Activated T-helper 17 cell treated with anti-CD3 and anti-CD28 coated beads, Interleukin-2, amount 50 U/mL, for 72 hours (primary cell): ENCODE results near the gene PRKCB. TPM values are rescaled to one million over a fixed set of nuclear protein-coding genes. Genes with fewer than 3 reads are reported as not detected.
"Not testable (repeated sequence)": the region's sequence is repeated elsewhere in the genome, so short reads cannot be mapped to it uniquely, and the experiment has no call there.

Source experiments
- ATAC-seq: fragments of 150-1000 bp; cut with Tn5 transposase; replicated peaks from 2 replicates; pipeline ENCODE4 v1.10.0; 2021; ENCODE audit warnings: mild to moderate bottlenecking, moderate library complexity
- H3K27ac Mint-ChIP-seq: one replicate; pipeline ENCODE4 v1.8.0; 2022; ENCODE audit warnings: mixed read lengths
- H3K27me3 Mint-ChIP-seq: one replicate; pipeline ENCODE4 v1.8.0; 2022; ENCODE audit warnings: mixed read lengths
- H3K36me3 Mint-ChIP-seq: one replicate; pipeline ENCODE4 v1.8.0; 2022; ENCODE audit warnings: low read depth, mild to moderate bottlenecking, mixed read lengths
- H3K4me1 Mint-ChIP-seq: one replicate; pipeline ENCODE4 v1.8.0; 2022; ENCODE audit warnings: mixed read lengths
- H3K4me3 Mint-ChIP-seq: one replicate; pipeline ENCODE4 v1.8.0; 2022; ENCODE audit warnings: mild to moderate bottlenecking, mixed read lengths
- H3K9me3 Mint-ChIP-seq: one replicate; pipeline ENCODE4 v1.8.0; 2022; ENCODE audit warnings: mixed read lengths
- total RNA-seq, 2 donors: library from RNA; stranded (reverse); gene quantifications; one replicate each; pipeline ENCODE4 v1.2.3, GENCODE V29; 2022

Gene PRKCB
- total RNA-seq, 2 donors from 2014 or later, result 76.0 to 87.7 TPM

DNA sequence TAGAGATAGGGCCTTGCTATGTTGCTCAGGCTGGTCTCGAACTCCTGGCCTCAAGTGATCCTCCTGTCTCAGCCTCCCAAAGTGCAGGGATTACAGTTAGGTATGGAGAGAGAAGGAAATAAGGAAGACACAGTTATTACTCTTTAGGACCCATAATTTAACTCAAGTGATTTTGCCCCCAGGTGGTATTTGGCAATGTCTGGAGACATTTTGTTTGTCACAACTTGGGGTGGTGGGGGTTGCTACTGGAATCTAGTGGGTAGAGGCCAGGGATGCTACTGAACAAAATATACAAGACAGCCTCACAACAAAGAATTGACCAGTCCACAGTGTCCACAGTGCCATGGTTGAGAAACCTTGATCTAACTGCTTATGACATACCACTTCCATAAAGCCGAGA is 64.1 kb downstream of the PRKCB start:
- H3K4me3 Mint-ChIP-seq, result no peak overlapping the region
- no peak overlapping the region for H3K27ac Mint-ChIP-seq
- no peaks in the 10 kb centered on the region for H3K27me3 Mint-ChIP-seq
- no peaks in the 10 kb centered on the region for H3K9me3 Mint-ChIP-seq
- H3K4me1 Mint-ChIP-seq, result peaks cover 39% of the 10 kb centered on the region
- H3K36me3 Mint-ChIP-seq, result peaks cover 8% of the 10 kb centered on the region
- no peak for ATAC-seq

DNA sequence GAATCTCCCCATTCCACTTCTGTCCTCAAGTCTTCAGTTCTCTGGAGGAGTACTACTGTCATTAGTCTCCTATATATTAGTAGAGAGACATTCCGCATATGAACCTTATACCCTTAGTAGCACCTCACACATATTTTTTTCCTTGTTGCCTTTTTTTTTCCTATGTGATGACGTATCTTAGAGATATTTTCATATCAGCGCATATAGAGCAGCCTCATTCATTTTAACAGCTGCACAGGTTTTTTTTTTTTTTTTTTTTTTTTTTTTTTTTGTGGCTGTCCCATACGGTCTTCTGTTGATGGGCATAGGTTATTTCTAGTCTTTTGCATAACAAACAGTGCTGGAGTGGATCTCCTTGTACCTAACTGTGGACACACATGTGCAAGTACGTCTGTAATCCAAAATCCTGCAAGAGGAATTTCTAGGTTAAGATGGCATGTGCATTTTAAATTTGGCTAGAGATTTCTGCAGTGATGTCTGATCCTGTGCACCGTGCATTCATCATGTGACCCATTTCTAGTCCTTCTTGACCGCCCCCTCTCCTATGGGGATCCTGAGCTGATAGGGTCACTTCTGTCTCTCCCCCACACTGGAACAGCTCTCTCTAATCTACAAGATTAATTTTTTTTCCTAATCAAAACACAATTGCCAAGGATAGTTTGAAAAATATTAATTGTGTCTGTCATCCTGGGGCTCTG is 64.8 kb downstream of the PRKCB start:
- peaks cover 40% of the 10 kb centered on the region for H3K4me1 Mint-ChIP-seq
- H3K36me3 Mint-ChIP-seq, result peaks cover 8% of the 10 kb centered on the region
- no peak for ATAC-seq
- no peaks in the 10 kb centered on the region for H3K9me3 Mint-ChIP-seq
- H3K4me3 Mint-ChIP-seq, result no peak overlapping the region
- no peaks in the 10 kb centered on the region for H3K27me3 Mint-ChIP-seq
- H3K27ac Mint-ChIP-seq, result peak overlapping the region; percentile 80

GRCh38 chr16:23901178-23902033 is 65.6 kb downstream of the PRKCB start:
- no peak overlapping the region for H3K4me3 Mint-ChIP-seq
- no peaks in the 10 kb centered on the region for H3K9me3 Mint-ChIP-seq
- H3K36me3 Mint-ChIP-seq, result peaks cover 8% of the 10 kb centered on the region
- H3K27me3 Mint-ChIP-seq, result no peaks in the 10 kb centered on the region
- H3K4me1 Mint-ChIP-seq, result peaks cover 42% of the 10 kb centered on the region
- no peak for ATAC-seq
- H3K27ac Mint-ChIP-seq, result peak overlapping the region; percentile 80

DNA sequence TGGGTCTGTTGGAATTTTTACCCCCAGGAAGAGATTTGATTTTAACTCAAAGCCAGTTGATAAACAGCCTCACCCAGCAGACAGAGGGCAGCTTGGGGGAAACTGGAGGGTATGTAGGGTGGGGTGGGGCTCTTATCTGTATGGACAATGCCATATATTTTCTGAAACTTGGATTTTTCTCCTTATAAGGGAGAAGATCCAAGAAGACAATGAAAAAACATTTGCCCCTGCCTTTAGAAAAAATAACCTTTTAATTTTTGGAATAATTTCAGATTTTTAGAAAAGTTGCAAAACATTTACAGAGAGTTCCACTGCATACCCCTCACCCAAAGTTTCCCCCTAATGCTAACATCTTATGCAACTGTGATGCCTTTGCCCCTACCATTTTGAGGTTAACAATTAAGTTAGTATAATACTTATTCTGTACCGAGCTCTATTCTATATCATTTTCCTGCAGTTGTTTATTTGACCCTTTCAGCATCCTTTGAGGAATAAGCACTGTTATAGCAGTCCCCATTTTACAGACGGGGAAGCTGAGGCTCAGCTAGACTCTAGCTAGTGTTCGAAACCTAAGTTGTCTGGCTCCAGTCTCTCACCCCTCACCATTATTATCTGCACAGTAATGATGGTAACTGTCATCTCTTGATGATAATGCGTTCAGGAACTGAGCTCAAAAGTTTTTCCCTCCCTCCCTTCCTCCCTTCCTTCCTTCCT is 66.4 kb downstream of the PRKCB start:
- ATAC-seq, result no peak
- H3K27ac Mint-ChIP-seq, result peak overlapping the region; percentile 80
- no peak overlapping the region for H3K4me3 Mint-ChIP-seq
- H3K9me3 Mint-ChIP-seq, result no peaks in the 10 kb centered on the region
- peaks cover 34% of the 10 kb centered on the region for H3K4me1 Mint-ChIP-seq
- H3K27me3 Mint-ChIP-seq, result no peaks in the 10 kb centered on the region
- H3K36me3 Mint-ChIP-seq, result peaks cover 8% of the 10 kb centered on the region

GRCh38 chr16:23902748-23903414 is 67.1 kb downstream of the PRKCB start:
- peak; percentile 83 for ATAC-seq
- Mint-ChIP-seq H3K27me3 (no peaks in the 10 kb centered on the region), H3K27ac (peak overlapping the region; percentile 80), H3K4me3 (no peak overlapping the region), H3K36me3 (peaks cover 8% of the 10 kb centered on the region), H3K4me1 (peaks cover 37% of the 10 kb centered on the region), H3K9me3 (no peaks in the 10 kb centered on the region)

GRCh38 chr16:23905027-23905426 is 69.2 kb downstream of the PRKCB start:
- no peak for ATAC-seq
- Mint-ChIP-seq H3K9me3 (no peaks in the 10 kb centered on the region), H3K4me3 (no peak overlapping the region), H3K4me1 (peaks cover 45% of the 10 kb centered on the region), H3K27me3 (no peaks in the 10 kb centered on the region), H3K27ac (no peak overlapping the region), H3K36me3 (peaks cover 8% of the 10 kb centered on the region)

DNA sequence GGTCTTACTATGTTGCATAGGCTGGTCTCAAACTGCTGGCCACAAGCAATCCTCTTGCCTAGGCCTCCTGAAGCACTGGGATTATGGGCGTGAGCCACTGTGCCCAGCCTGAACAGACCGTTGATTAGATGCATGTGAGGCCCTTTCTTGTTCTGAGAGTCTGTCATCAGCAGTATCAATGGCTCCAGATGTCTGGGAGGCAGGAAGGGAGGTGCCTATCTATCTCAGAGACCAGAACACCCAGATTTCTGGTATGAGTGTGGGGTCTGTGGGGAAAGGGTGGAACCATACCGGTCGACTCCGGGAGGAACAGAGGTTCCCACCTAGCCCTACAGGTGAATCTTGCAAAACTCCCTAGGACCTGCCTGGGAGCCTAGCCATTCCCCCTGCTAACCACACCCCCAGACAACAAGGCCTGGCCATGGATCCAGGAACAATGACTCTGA is 71.7 kb downstream of the PRKCB start:
- Mint-ChIP-seq H3K27ac (peak overlapping the region; percentile 42), H3K9me3 (no peaks in the 10 kb centered on the region), H3K4me3 (no peak overlapping the region), H3K4me1 (peaks cover 43% of the 10 kb centered on the region), H3K27me3 (no peaks in the 10 kb centered on the region), H3K36me3 (no peaks in the 10 kb centered on the region)
- ATAC-seq, result no peak

DNA sequence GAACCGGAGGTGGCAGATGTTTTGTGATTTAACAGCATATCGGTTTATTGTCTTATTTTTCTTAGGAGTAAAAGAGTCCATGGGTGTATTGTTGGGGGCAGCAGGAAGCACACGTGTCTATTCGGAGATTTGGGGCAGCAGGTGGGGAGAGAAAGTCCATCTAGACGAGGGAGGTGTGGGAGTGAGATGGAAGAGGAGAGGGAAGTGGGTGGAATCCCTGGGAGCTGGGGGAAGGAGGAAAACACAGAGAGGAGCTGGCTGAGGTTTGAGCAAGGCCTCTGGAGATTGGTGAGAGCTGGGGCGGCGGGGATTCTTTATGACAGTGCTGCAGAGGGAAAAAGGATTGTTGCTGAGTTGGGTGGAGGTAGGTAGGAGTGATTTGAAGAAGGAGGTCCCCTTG is 72.1 kb downstream of the PRKCB start:
- Mint-ChIP-seq H3K27ac (peak overlapping the region; percentile 42), H3K4me1 (peaks cover 39% of the 10 kb centered on the region), H3K36me3 (no peaks in the 10 kb centered on the region), H3K27me3 (no peaks in the 10 kb centered on the region), H3K4me3 (no peak overlapping the region), H3K9me3 (no peaks in the 10 kb centered on the region)
- no peak for ATAC-seq

DNA sequence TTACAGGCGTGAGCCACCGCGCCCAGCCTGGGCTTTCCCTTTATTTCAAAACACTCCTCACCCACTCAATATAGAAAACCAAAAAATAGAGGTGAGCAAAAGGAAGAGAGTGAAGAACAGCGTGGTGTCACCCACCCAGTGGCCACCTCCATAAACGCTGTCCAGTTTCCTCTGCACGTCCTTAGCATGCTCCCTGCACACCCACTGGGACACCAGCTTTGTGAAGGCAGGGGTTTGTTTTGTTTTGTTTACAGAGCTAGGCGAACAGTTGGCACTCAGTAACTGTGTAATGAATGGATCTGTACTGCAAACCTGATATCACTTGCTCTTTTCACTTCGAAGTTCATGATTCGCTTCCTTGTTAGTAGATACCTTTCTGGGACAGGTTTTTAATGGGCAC is 73.0 kb downstream of the PRKCB start:
- Mint-ChIP-seq H3K36me3 (no peaks in the 10 kb centered on the region), H3K27me3 (no peaks in the 10 kb centered on the region), H3K4me3 (no peak overlapping the region), H3K4me1 (peaks cover 30% of the 10 kb centered on the region), H3K9me3 (no peaks in the 10 kb centered on the region), H3K27ac (peak overlapping the region; percentile 25)
- ATAC-seq, result peak; percentile 14

GRCh38 chr16:23909792-23910418 is 74.1 kb downstream of the PRKCB start:
- H3K27ac Mint-ChIP-seq, result peak overlapping the region; percentile 25
- no peak overlapping the region for H3K4me3 Mint-ChIP-seq
- H3K36me3 Mint-ChIP-seq, result no peaks in the 10 kb centered on the region
- ATAC-seq, result no peak
- H3K27me3 Mint-ChIP-seq, result no peaks in the 10 kb centered on the region
- H3K4me1 Mint-ChIP-seq, result peaks cover 30% of the 10 kb centered on the region
- H3K9me3 Mint-ChIP-seq, result no peaks in the 10 kb centered on the region

GRCh38 chr16:23914946-23915530 is 79.3 kb downstream of the PRKCB start:
- H3K4me1 Mint-ChIP-seq, result peaks cover 22% of the 10 kb centered on the region
- no peaks in the 10 kb centered on the region for H3K9me3 Mint-ChIP-seq
- H3K36me3 Mint-ChIP-seq, result peaks cover 20% of the 10 kb centered on the region
- no peak for ATAC-seq
- no peak overlapping the region for H3K27ac Mint-ChIP-seq
- no peak overlapping the region for H3K4me3 Mint-ChIP-seq
- H3K27me3 Mint-ChIP-seq, result no peaks in the 10 kb centered on the region

DNA sequence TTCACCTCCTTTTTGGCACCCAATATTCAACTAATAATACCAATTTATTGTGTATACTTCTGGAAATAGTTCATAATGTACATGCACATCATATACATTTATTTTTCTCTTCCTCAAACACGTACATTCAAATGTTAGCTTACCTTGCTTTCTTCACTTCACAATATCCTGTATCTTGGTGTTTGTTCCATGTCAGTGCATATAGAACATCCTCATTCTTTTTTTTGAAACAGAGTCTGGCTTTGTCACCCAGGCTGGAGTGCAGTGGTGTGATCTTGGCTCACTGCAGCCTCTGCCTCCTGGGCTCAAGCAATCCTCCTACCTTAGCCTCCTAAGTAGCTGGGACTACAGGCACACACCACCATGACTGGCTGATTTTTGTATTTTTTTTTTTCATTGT is 80.8 kb downstream of the PRKCB start:
- not testable (repeated sequence) for H3K27me3 Mint-ChIP-seq, H3K4me3 Mint-ChIP-seq, ATAC-seq, H3K9me3 Mint-ChIP-seq
- Mint-ChIP-seq H3K4me1 (peaks cover 25% of the 10 kb centered on the region), H3K36me3 (peaks cover 32% of the 10 kb centered on the region), H3K27ac (peak overlapping the region; percentile 93)

- Mint-ChIP-seq H3K27ac (peak overlapping the region; percentile 93), H3K36me3 (peaks cover 39% of the 10 kb centered on the region), H3K9me3 (no peaks in the 10 kb centered on the region), H3K27me3 (no peaks in the 10 kb centered on the region), H3K4me3 (peak overlapping the region; percentile 61), H3K4me1 (peaks cover 35% of the 10 kb centered on the region)
- peak; percentile 68 for ATAC-seq
Measured at GRCh38 chr16:23917621-23918020, 81.8 kb downstream of the PRKCB start.
